Colonic mucosa (tissue), 4 donors: ENCODE measurements around the gene DROSHA. TPM values are rescaled to one million over a fixed set of nuclear protein-coding genes. Genes with fewer than 3 reads are reported as not detected.

Experiments
- DNase-seq: peaks from one replicate; pipeline ENCODE4 v3.0.0-alpha.2; 2020
- H3K27ac ChIP-seq: fragments of 200-600 bp; one replicate; pipeline ENCODE4 v1.8.0; 2021
- H3K27me3 ChIP-seq: fragments of 200-600 bp; one replicate; pipeline ENCODE4 v1.8.0; 2021
- H3K36me3 ChIP-seq: fragments of 200-600 bp; one replicate; pipeline ENCODE4 v1.8.0; 2021
- H3K4me1 ChIP-seq: fragments of 200-600 bp; one replicate; pipeline ENCODE4 v1.8.0; 2021; ENCODE audit warnings: mild to moderate bottlenecking
- H3K4me3 ChIP-seq: fragments of 200-600 bp; one replicate; pipeline ENCODE4 v1.8.0; 2021
- H3K9ac ChIP-seq, 2 donors: one replicate each; pipeline ENCODE4 v1.7.0; 2013; ENCODE audit warnings: control low read depth in 2 of 2, low read depth in 2 of 2, low read length in 2 of 2
- H3K9me3 ChIP-seq: fragments of 200-600 bp; one replicate; pipeline ENCODE4 v1.8.0; 2021
- CTCF ChIP-seq: fragments of 200-600 bp; IDR thresholded peaks from one replicate; pipeline ENCODE4 v1.8.0; 2022; ENCODE audit warnings: antibody characterized with exemption, mild to moderate bottlenecking
- intact Hi-C: fragments of 100-400 bp; cut with DNase I; formaldehyde crosslinking; loops from one replicate; pipeline ENCODE4 v1.14.1; 2022
- total RNA-seq, 2 donors: library from RNA; stranded (reverse); fragmentation: NEBNext Ultra II Directional in 1 of 2; extraction: Animal tissue kit (Norgen Biotek cat#: 25700) in 1 of 2; gene quantifications; one replicate each; pipeline ENCODE4 v1.2.1, GENCODE V29; 2021
- donor health status: healthy.
- donor health status: DM: no; HTN: no; CAD: no.
- donor health status: DM: no; HTN: no; CAD: no.

Gene DROSHA
- total RNA-seq, 2 donors from 2014 or later: 49.2 to 61.6 TPM

GRCh38 chr5:31496891-31497290 is 35.0 kb downstream of the DROSHA start:
- intact Hi-C loops: no loop called here
- H3K36me3 ChIP-seq: peaks cover 4% of the 10 kb centered on the region
- DNase-seq: no peak
- TF ChIP-seq CTCF: no peak
- no peaks in the 10 kb centered on the region for H3K9me3 ChIP-seq
- no peaks in the 10 kb centered on the region for H3K4me1 ChIP-seq
- no peak overlapping the region for H3K9ac ChIP-seq
- no peak overlapping the region for H3K27ac ChIP-seq
- no peak overlapping the region for H3K4me3 ChIP-seq
- no peaks in the 10 kb centered on the region for H3K27me3 ChIP-seq

- peaks cover 4% of the 10 kb centered on the region for H3K36me3 ChIP-seq
- H3K4me1 ChIP-seq: no peaks in the 10 kb centered on the region
- intact Hi-C loops: no loop called here
- H3K9me3 ChIP-seq: no peaks in the 10 kb centered on the region
- TF ChIP-seq CTCF: no peak
- no peak overlapping the region for H3K27ac ChIP-seq
- no peaks in the 10 kb centered on the region for H3K27me3 ChIP-seq
- no peak overlapping the region for H3K9ac ChIP-seq
- no peak for DNase-seq
- no peak overlapping the region for H3K4me3 ChIP-seq
These were observed 35.6 kb downstream of the DROSHA start for GRCh38 chr5:31496301-31496700.

GRCh38 chr5:31495336-31495735 is 36.6 kb downstream of the DROSHA start:
- H3K4me3 ChIP-seq: no peak overlapping the region
- H3K4me1 ChIP-seq: no peaks in the 10 kb centered on the region
- intact Hi-C loops: no loop called here
- H3K27ac ChIP-seq: no peak overlapping the region
- H3K9ac ChIP-seq: no peak overlapping the region
- no peaks in the 10 kb centered on the region for H3K9me3 ChIP-seq
- DNase-seq: no peak
- no peak for TF ChIP-seq CTCF
- peaks cover 4% of the 10 kb centered on the region for H3K36me3 ChIP-seq
- no peaks in the 10 kb centered on the region for H3K27me3 ChIP-seq

GRCh38 chr5:31492869-31493268 is 39.0 kb downstream of the DROSHA start:
- no peak for TF ChIP-seq CTCF
- peaks cover 4% of the 10 kb centered on the region for H3K36me3 ChIP-seq
- H3K4me3 ChIP-seq: no peak overlapping the region
- no peak overlapping the region for H3K27ac ChIP-seq
- intact Hi-C loops: no loop called here
- H3K4me1 ChIP-seq: no peaks in the 10 kb centered on the region
- DNase-seq: no peak
- H3K9me3 ChIP-seq: no peaks in the 10 kb centered on the region
- no peaks in the 10 kb centered on the region for H3K27me3 ChIP-seq
- H3K9ac ChIP-seq: no peak overlapping the region

GRCh38 chr5:31487506-31487905 is 44.4 kb downstream of the DROSHA start:
- H3K9ac ChIP-seq: no peak overlapping the region
- H3K27ac ChIP-seq: no peak overlapping the region
- no peak overlapping the region for H3K4me3 ChIP-seq
- DNase-seq: no peak
- no peaks in the 10 kb centered on the region for H3K27me3 ChIP-seq
- intact Hi-C loops: no loop called here
- TF ChIP-seq CTCF: no peak
- no peaks in the 10 kb centered on the region for H3K4me1 ChIP-seq
- no peaks in the 10 kb centered on the region for H3K36me3 ChIP-seq
- H3K9me3 ChIP-seq: no peaks in the 10 kb centered on the region

- no peak for TF ChIP-seq CTCF
- intact Hi-C loops: no loop called here
- Histone ChIP-seq H3K4me3 (no peak overlapping the region), H3K9ac (no peak overlapping the region), H3K27me3 (no peaks in the 10 kb centered on the region), H3K9me3 (no peaks in the 10 kb centered on the region), H3K27ac (peak overlapping the region; percentile 34), H3K36me3 (no peaks in the 10 kb centered on the region), H3K4me1 (no peaks in the 10 kb centered on the region)
- no peak for DNase-seq
These were observed 45.5 kb downstream of the DROSHA start for GRCh38 chr5:31486441-31486840.
